ENCODE results near the gene ADAM12. TPM values are rescaled to one million over a fixed set of nuclear protein-coding genes. Genes with fewer than 3 reads are reported as not detected.

Gene ADAM12
- total and polyA plus RNA-seq, 2 donors (not counting 1 experiment from before 2014, with no cell fraction given), result 21.0 to 56.9 TPM

DNA sequence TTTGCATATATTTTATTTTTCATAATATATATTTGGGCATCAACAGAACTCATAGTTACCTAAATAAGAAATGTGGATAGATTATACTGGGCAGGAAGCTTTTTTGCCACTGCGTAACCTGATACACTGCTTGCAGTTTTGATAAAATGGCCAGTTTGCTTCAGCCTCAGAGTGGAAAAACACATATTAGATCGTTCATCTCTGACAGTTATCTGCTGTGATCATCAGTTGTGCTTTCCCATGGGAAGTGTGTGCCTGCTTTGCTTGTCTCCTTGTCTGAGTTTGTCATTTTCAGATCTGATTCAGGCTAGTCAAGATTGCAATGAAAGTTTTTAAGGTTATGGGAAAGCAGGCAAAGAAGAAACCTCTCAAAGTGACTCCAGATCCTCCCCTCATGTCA is 54.0 kb downstream of the ADAM12 start:
- H3K79me2 ChIP-seq (ENCODE audit: control insufficient read depth, insufficient read depth, low read length), result no peaks in the 10 kb centered on the region

DNA sequence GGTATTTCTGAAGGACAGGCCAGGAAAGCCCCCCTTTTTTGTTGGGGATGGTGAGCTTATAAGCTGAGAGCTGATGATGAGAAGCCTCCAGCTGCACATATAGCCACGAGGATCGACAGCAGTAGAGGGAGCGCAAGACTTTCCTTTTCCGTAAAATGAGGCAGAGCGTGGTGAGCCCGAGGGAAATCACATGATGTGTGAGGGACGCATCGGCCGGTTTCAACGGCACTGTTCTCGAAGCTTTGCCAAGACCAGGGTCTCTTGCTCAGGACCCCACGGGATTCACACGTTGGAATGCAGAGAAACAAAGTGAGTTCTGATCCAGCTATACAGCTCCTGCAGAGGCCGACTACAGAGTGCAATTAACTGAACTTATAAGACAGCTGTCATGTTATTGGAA is 55.7 kb downstream of the ADAM12 start:
- Histone ChIP-seq H3K4me2 (ENCODE audit: extremely low read depth, insufficient read depth, low read length) (no peak overlapping the region), H4K20me1 (ENCODE audit: control insufficient read depth, extremely low read depth, insufficient read depth, low read length) (no peaks in the 10 kb centered on the region), H3K9me3 (ENCODE audit: control insufficient read depth, insufficient read depth, low read depth, low read length) (no peaks in the 10 kb centered on the region), H3K79me2 (ENCODE audit: control insufficient read depth, insufficient read depth, low read length) (no peaks in the 10 kb centered on the region), H3K9ac (ENCODE audit: insufficient read depth, low read length) (no peak overlapping the region), H2AFZ (ENCODE audit: low read length) (no peak overlapping the region), H3K4me3 (replicated peaks in 1 of 4; ENCODE audit: control extremely low read depth in 1 of 4, insufficient read depth in 1 of 4, low read depth in 3 of 4, low read length in 4 of 4) (no peak overlapping the region), H3K36me3 (ENCODE audit: control insufficient read depth, insufficient read depth, low read length) (no peaks in the 10 kb centered on the region), H3K4me1 (ENCODE audit: control insufficient read depth, extremely low read depth, insufficient read depth, low read length) (no peaks in the 10 kb centered on the region), H3K27ac (ENCODE audit: insufficient read depth, low read length) (no peak overlapping the region), H3K27me3 (ENCODE audit: control insufficient read depth, insufficient read depth, low read length) (no peaks in the 10 kb centered on the region)
- DNase-seq (ENCODE audit: low read depth in 2 of 2), result no peak
- TF ChIP-seq EZH2 (IDR thresholded peaks at IDR 0.05; ENCODE audit: low read length, missing control alignments) (no peak), CTCF (conservative IDR thresholded peaks at IDR 0.05 in 1 of 2, IDR thresholded peaks at IDR 0.05 in 1 of 2; ENCODE audit: low read depth in 1 of 2, low read length in 2 of 2) (no peak)

More for the DNA sequence above, 54.0 kb downstream of the ADAM12 start:
- TF ChIP-seq EZH2 (IDR thresholded peaks at IDR 0.05; ENCODE audit: low read length, missing control alignments) (no peak), CTCF (conservative IDR thresholded peaks at IDR 0.05 in 1 of 2, IDR thresholded peaks at IDR 0.05 in 1 of 2; ENCODE audit: low read depth in 1 of 2, low read length in 2 of 2) (no peak)
- H3K4me3 ChIP-seq (replicated peaks in 1 of 4; ENCODE audit: control extremely low read depth in 1 of 4, insufficient read depth in 1 of 4, low read depth in 3 of 4, low read length in 4 of 4), result no peak overlapping the region
- no peak overlapping the region for H2AFZ ChIP-seq (ENCODE audit: low read length)
- peak in 1 of 2 donors; percentile 33 for DNase-seq (ENCODE audit: low read depth in 2 of 2)
- H4K20me1 ChIP-seq (ENCODE audit: control insufficient read depth, extremely low read depth, insufficient read depth, low read length), result no peaks in the 10 kb centered on the region
- no peaks in the 10 kb centered on the region for H3K4me1 ChIP-seq (ENCODE audit: control insufficient read depth, extremely low read depth, insufficient read depth, low read length)
- no peaks in the 10 kb centered on the region for H3K36me3 ChIP-seq (ENCODE audit: control insufficient read depth, insufficient read depth, low read length)
- H3K27me3 ChIP-seq (ENCODE audit: control insufficient read depth, insufficient read depth, low read length), result no peaks in the 10 kb centered on the region
- no peak overlapping the region for H3K4me2 ChIP-seq (ENCODE audit: extremely low read depth, insufficient read depth, low read length)
- H3K9me3 ChIP-seq (ENCODE audit: control insufficient read depth, insufficient read depth, low read depth, low read length), result no peaks in the 10 kb centered on the region
- H3K27ac ChIP-seq (ENCODE audit: insufficient read depth, low read length), result no peak overlapping the region
- no peak overlapping the region for H3K9ac ChIP-seq (ENCODE audit: insufficient read depth, low read length)

DNA sequence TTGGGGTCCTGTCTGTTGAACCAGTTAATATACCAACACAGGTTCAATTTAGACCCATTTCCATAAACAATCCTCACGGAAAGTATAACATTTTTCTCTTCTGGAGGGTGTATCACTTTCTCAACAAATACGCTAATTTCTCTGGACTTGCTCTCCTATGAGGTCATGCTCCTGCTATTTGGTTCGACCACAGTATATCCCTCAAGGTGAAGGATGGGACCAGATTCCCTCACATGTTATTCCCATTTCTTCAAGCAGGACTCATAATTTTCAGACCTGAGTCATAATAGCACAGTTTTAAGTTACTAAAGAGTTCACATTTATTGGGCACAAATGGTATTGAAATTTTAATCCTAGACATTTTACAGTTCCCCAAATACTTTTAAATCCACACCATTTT is 57.2 kb downstream of the ADAM12 start:
- H3K27ac ChIP-seq (ENCODE audit: insufficient read depth, low read length), result no peak overlapping the region
- H3K9me3 ChIP-seq (ENCODE audit: control insufficient read depth, insufficient read depth, low read depth, low read length), result no peaks in the 10 kb centered on the region
- H3K9ac ChIP-seq (ENCODE audit: insufficient read depth, low read length), result no peak overlapping the region
- no peak overlapping the region for H3K4me2 ChIP-seq (ENCODE audit: extremely low read depth, insufficient read depth, low read length)
- no peaks in the 10 kb centered on the region for H3K27me3 ChIP-seq (ENCODE audit: control insufficient read depth, insufficient read depth, low read length)
- TF ChIP-seq CTCF (conservative IDR thresholded peaks at IDR 0.05 in 1 of 2, IDR thresholded peaks at IDR 0.05 in 1 of 2; ENCODE audit: low read depth in 1 of 2, low read length in 2 of 2) (no peak), EZH2 (IDR thresholded peaks at IDR 0.05; ENCODE audit: low read length, missing control alignments) (no peak)
- no peaks in the 10 kb centered on the region for H3K36me3 ChIP-seq (ENCODE audit: control insufficient read depth, insufficient read depth, low read length)
- DNase-seq (ENCODE audit: low read depth in 2 of 2), result peak in 1 of 2 donors; percentile 91
- H3K4me3 ChIP-seq (replicated peaks in 1 of 4; ENCODE audit: control extremely low read depth in 1 of 4, insufficient read depth in 1 of 4, low read depth in 3 of 4, low read length in 4 of 4), result no peak overlapping the region
- no peaks in the 10 kb centered on the region for H3K79me2 ChIP-seq (ENCODE audit: control insufficient read depth, insufficient read depth, low read length)
- H3K4me1 ChIP-seq (ENCODE audit: control insufficient read depth, extremely low read depth, insufficient read depth, low read length), result no peaks in the 10 kb centered on the region
- no peaks in the 10 kb centered on the region for H4K20me1 ChIP-seq (ENCODE audit: control insufficient read depth, extremely low read depth, insufficient read depth, low read length)
- no peak overlapping the region for H2AFZ ChIP-seq (ENCODE audit: low read length)

Data from fibroblast of lung (primary cell).